SH-SY5Y (cell line): ENCODE data around the gene KRABD2.

Source experiments
- GATA2 ChIP-seq: IDR thresholded peaks from 2 replicates; pipeline ENCODE4 v1.6.1; 2011; ENCODE audit warnings: mild to moderate bottlenecking, low read depth, low read length
- GATA3 ChIP-seq: IDR thresholded peaks from 2 replicates; pipeline ENCODE4 v1.6.1; 2011; ENCODE audit warnings: low read depth, mild to moderate bottlenecking, low read length, moderate library complexity

GRCh38 chr17:8360260-8360659 is 16.2 kb downstream of the KRABD2 start:
- TF ChIP-seq GATA2 (no peak), GATA3 (no peak)
